ENCODE results near the gene GALNT17.

Gene GALNT17

GRCh38 chr7:71132127-71132376, at the start of gene GALNT17:
TSS of gene GALNT17 (plus strand) at chr7:71132144.
- no peak for DNase-seq

GRCh38 chr7:71095266-71095860, 36.6 kb upstream of the GALNT17 start:
- no peak for DNase-seq

- peak in 1 of 2 experiments; percentile 29 for DNase-seq
Observed at GRCh38 chr7:71096351-71096750, 35.6 kb upstream of the GALNT17 start.

GRCh38 chr7:71106226-71106625, 25.7 kb upstream of the GALNT17 start:
- no peak for DNase-seq

- DNase-seq: no peak
Observed at GRCh38 chr7:71112436-71112835, 19.5 kb upstream of the GALNT17 start.

- DNase-seq: no peak
Observed at GRCh38 chr7:71120096-71120495, 11.8 kb upstream of the GALNT17 start.

GRCh38 chr7:71129126-71129525, 2.8 kb upstream of the GALNT17 start:
- no peak for DNase-seq

GRCh38 chr7:71130031-71130679, 1.8 kb upstream of the GALNT17 start:
- no peak for DNase-seq

- DNase-seq: peak; percentile 64 to 76
Observed at GRCh38 chr7:71131256-71132126, 453 bp upstream of the GALNT17 start.

GRCh38 chr7:71132377-71133231, 660 bp downstream of the GALNT17 start:
- peak in 1 of 2 experiments; percentile 54 for DNase-seq

GRCh38 chr7:71133232-71133622, 1.3 kb downstream of the GALNT17 start:
- DNase-seq: no peak

- no peak for DNase-seq
Observed at GRCh38 chr7:71133856-71134255, 1.9 kb downstream of the GALNT17 start.

GRCh38 chr7:71135116-71135515, 3.2 kb downstream of the GALNT17 start:
- DNase-seq: no peak

GRCh38 chr7:71135663-71136062, 3.7 kb downstream of the GALNT17 start:
- peak in 1 of 2 experiments; percentile 67 for DNase-seq

GRCh38 chr7:71137479-71137878, 5.5 kb downstream of the GALNT17 start:
- DNase-seq: no peak

GRCh38 chr7:71140264-71140663, 8.3 kb downstream of the GALNT17 start:
- DNase-seq: peak in 1 of 2 experiments; percentile 12

- no peak for DNase-seq
Observed at GRCh38 chr7:71144963-71145362, 13.0 kb downstream of the GALNT17 start.

- no peak for DNase-seq
Observed at GRCh38 chr7:71145906-71146901, 14.3 kb downstream of the GALNT17 start.

GRCh38 chr7:71148098-71148497, 16.2 kb downstream of the GALNT17 start:
- no peak for DNase-seq

GRCh38 chr7:71155236-71155635, 23.3 kb downstream of the GALNT17 start:
- DNase-seq: no peak

GRCh38 chr7:71157757-71158156, 25.8 kb downstream of the GALNT17 start:
- DNase-seq: no peak

GRCh38 chr7:71165708-71166107, 33.8 kb downstream of the GALNT17 start:
- DNase-seq: no peak

Measured in NCI-H524 (cell line).